Liver (tissue), 3 donors: ENCODE measurements around the gene TCF25.

Source experiments
- CTCF ChIP-seq: fragments of 150-350 bp; IDR thresholded peaks from 2 replicates; pipeline ENCODE4 v1.5.1; 2017; ENCODE audit warnings: improper control_type of control experiment, low read depth, low read length; ENCODE audit not compliant: missing input control
- EGR1 ChIP-seq, 2 donors: IDR thresholded peaks; 2 replicates each; pipeline ENCODE4 v1.6.1; 2016 to 2018; ENCODE audit warnings: antibody characterized with exemption in 2 of 2, low read depth in 2 of 2
- HNF4G ChIP-seq: IDR thresholded peaks from 2 replicates; pipeline ENCODE4 v1.6.1; 2016; ENCODE audit warnings: antibody characterized with exemption
- JUND ChIP-seq, 2 donors: IDR thresholded peaks; 2 replicates each; pipeline ENCODE4 v1.6.1; 2016; ENCODE audit warnings: antibody characterized with exemption in 2 of 2
- NR2F2 ChIP-seq: IDR thresholded peaks from 2 replicates; pipeline ENCODE4 v1.6.1; 2016; ENCODE audit warnings: antibody characterized with exemption
- RAD21 ChIP-seq, 2 donors: IDR thresholded peaks; 2 replicates each; pipeline ENCODE4 v1.6.1; 2016; ENCODE audit warnings: antibody characterized with exemption in 2 of 2, mild to moderate bottlenecking in 2 of 2
- REST ChIP-seq: IDR thresholded peaks from 2 replicates; pipeline ENCODE4 v1.6.1; 2016; ENCODE audit warnings: antibody characterized with exemption, mild to moderate bottlenecking
- RXRA ChIP-seq, 2 donors: IDR thresholded peaks; 2 replicates each; pipeline ENCODE4 v1.6.1; 2017 to 2018; ENCODE audit warnings: antibody characterized with exemption in 2 of 2, mild to moderate bottlenecking in 1 of 2
- SP1 ChIP-seq: IDR thresholded peaks from 2 replicates; pipeline ENCODE4 v1.6.1; 2018; ENCODE audit warnings: antibody characterized with exemption, mild to moderate bottlenecking
- TAF1 ChIP-seq: conservative IDR thresholded peaks from 2 replicates; pipeline ENCODE4 v1.6.1; 2016; ENCODE audit warnings: antibody characterized with exemption, mild to moderate bottlenecking
- YY1 ChIP-seq: IDR thresholded peaks from 2 replicates; pipeline ENCODE4 v1.6.1; 2016; ENCODE audit warnings: antibody characterized with exemption, mild to moderate bottlenecking
- TF ChIP-seq, protein P1 (sequence below): IDR thresholded peaks from 2 replicates; pipeline ENCODE4 v1.6.1; 2016; ENCODE audit warnings: antibody characterized with exemption
- TF ChIP-seq, protein P2 (sequence below): IDR thresholded peaks from 2 replicates; pipeline ENCODE4 v1.6.1; 2016; ENCODE audit warnings: antibody characterized with exemption
- TF ChIP-seq, protein P3 (sequence below): IDR thresholded peaks from 2 replicates; pipeline ENCODE4 v1.6.1; 2016; ENCODE audit warnings: antibody characterized with exemption
- donor health status: healthy.
- donor health status: healthy.

DNA sequence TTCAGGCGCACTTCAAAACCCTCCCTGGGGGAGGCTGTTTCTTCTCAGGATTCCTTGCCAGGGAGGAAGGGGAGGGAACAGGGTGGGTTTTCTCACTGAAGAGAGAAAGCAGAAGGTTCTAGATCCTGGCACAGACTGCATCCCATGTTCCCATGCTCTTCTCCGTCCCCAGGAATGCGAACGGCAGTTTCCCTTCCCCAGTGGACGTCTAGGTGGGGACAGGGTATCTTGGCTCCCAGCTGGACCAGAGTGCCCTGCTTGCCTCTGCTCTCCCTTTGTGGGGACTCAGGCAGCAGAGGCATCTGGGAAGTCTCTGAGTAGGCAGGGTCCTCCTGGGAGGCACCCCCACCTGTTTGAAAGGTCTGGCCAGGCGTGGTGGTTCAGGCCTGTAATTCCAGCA, 3.0 kb upstream of the TCF25 start:
- TF ChIP-seq, protein P1, sequence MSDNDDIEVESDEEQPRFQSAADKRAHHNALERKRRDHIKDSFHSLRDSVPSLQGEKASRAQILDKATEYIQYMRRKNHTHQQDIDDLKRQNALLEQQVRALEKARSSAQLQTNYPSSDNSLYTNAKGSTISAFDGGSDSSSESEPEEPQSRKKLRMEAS, result no peak
- TF ChIP-seq CTCF (no peak), RAD21 (IDR thresholded peaks at IDR 0.05) (no peak), RXRA (IDR thresholded peaks at IDR 0.05) (no peak), YY1 (no peak), REST (no peak), TAF1 (no peak), JUND (IDR thresholded peaks at IDR 0.05) (no peak), NR2F2 (no peak), SP1 (no peak), HNF4G (no peak), EGR1 (IDR thresholded peaks at IDR 0.05; ENCODE audit: low read depth in 2 of 2) (no peak)
- TF ChIP-seq, protein P2, sequence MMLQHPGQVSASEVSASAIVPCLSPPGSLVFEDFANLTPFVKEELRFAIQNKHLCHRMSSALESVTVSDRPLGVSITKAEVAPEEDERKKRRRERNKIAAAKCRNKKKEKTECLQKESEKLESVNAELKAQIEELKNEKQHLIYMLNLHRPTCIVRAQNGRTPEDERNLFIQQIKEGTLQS, result no peak
- TF ChIP-seq, protein P3, sequence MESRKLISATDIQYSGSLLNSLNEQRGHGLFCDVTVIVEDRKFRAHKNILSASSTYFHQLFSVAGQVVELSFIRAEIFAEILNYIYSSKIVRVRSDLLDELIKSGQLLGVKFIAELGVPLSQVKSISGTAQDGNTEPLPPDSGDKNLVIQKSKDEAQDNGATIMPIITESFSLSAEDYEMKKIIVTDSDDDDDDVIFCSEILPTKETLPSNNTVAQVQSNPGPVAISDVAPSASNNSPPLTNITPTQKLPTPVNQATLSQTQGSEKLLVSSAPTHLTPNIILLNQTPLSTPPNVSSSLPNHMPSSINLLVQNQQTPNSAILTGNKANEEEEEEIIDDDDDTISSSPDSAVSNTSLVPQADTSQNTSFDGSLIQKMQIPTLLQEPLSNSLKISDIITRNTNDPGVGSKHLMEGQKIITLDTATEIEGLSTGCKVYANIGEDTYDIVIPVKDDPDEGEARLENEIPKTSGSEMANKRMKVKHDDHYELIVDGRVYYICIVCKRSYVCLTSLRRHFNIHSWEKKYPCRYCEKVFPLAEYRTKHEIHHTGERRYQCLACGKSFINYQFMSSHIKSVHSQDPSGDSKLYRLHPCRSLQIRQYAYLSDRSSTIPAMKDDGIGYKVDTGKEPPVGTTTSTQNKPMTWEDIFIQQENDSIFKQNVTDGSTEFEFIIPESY, result no peak
